Activated CD4-positive, alpha-beta T cell treated with anti-CD3 and anti-CD28 coated beads, Interleukin-2, amount 50 U/mL, for 4 hours (primary cell): ENCODE data around the gene NANOS3.

ENCODE experiments used
- DNase-seq, 2 experiments: peaks; one replicate each; pipeline ENCODE4 v3.0.0-alpha.2; 2020

Gene NANOS3

GRCh38 chr19:13876834-13877233 lies at the start of gene NANOS3:
TSS of gene NANOS3 (plus strand) at chr19:13877134. CDS start at chr19:13877249, 115 bp downstream.
- no peak for DNase-seq

DNA sequence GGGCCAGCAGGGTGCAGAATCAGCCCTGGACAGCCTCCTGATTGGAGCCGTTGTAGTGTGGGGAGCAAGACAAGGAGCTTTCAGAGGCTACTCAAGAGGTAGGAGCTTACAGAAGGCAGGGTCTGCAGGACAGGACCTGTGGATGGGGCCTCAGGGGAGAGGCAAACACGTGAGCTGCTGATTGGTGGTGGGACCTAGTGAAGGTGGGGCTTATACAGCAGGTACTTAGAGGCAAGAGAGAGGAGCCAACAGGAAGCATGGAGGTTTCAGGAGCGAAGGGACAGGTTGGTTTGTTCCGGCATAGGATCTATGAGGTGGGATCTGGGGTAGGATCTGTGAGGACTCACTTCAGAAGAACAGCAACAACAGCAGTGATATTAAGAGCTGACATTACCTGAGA lies 49.3 kb upstream of the NANOS3 start:
- no peak for DNase-seq

GRCh38 chr19:13830114-13830740 lies 46.7 kb upstream of the NANOS3 start:
- DNase-seq, result no peak

DNA sequence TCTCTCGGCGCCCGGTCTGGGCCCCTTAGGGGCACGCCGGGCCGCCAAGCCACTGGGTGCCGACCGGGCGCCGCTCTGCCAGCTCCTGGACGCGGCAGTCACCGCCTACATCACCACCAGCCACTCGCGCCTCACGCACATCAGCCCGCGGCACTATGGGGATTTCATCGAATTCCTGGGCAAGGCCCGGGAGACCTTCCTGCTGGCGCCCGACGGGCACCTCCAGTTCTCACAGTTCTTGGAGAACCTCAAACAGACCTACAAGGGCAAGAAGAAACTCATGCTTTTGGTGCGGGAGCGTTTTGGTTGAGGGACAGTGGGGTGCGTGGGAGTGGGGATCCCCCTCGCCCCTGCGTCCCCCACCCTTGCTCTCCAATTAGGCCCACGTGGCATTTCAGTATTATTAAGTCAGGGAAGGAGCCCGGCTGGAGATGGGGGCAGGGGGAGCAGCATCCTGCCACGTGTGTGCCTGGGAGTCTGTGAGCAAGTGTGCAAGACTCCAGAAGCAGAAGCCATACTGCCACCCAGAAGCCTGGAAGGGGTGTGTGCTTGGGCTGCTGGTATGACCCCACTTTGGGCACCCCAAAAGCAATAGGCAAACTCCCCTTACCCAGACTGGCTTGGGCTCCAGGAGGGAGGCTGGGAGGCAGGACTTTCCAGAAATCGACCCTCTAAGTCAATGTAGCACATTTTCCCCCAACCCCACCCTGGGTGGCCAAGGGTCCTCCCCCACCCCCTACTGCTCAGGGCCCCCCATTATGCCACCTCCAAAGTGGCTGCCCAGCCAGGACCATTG lies 46.0 kb upstream of the NANOS3 start:
- DNase-seq, result no peak

DNA sequence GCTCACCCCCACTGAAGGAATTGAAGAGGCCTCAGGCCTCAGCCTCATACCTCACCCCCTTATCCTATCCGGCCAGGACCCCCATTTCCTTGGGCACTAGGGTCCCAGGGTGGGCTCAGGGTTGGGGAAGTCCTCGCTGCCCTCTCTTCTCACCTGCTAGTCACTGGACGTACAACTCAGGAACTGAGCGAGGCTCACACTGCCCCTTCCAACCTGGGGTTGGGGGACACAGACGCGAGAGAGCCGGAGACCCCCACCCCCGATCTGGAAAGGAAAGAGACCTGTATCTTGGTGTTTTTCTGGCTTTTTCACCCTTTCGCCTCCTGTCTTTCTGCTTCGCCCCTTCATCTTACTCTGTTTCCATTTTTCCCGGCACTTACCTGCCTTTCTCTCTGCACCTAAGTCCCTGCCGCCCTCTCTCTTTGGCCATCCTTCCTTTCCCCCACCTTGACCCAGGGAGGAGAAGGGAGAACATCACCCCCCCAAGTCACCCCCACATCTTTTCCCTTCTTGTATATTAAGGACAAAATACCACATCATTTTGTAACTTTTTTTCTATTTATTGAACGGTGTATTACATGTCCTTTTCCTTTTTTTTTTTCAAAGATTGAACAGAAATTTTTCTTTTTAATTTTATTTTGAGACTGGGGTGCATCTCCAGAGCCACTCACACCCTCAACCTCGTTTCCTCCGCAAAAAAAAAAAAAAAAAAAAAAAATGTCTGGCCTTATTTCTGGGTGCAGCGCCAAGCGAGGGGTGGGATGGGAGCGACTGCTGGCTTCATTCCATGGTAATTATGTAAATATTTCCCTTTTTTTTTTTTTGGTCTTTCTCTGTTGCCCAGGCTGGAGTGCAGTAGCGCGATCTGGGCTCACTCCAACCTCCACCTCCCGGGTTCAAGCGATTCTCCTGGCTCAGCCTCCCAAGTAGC lies 45.1 kb upstream of the NANOS3 start:
- no peak for DNase-seq

DNA sequence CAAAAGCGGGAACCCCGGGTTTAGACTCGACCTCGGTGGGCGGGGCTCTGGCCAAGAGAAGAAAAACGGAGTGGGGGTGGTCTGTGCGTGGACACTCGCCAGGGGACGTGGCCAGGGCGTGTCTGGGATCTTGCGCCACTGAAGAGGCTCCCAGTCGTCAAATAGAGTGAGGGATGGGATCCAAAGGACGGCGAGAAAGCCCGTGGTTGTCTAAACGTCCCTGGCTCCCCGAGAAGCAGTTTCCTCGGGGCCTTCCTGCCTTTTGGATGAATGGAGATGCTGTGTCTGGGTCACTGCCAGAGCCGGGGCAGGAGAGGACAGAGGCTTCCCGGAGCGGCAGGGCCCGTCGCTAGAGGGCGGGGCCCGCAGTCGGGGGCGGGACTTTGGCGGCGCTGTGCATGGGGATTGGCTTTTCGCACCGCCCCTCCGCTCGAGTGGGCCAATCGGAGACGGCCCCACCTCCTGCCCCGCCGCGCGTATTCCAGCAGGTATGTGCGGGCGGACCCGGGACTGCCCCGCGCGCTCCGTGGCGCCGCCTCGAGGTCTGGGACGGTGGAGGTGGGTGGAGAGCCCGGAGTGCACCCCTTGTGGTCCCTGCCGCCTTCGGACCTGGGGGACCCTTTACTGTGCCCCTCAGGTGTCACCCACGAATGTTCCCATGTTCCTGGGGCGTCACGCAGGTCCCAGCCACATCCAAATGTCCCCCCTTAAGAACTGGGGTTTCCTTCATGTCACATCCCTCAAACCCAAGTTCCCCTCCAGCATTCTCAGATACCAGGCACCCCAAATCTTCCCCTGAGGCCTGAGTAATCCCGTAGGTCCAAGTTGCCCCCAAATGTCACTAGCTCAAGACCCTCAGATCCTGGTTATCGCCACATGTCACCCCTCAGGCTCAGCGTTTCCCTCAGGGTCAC lies 43.3 kb upstream of the NANOS3 start:
- DNase-seq, result peak; percentile 89 to 90

DNA sequence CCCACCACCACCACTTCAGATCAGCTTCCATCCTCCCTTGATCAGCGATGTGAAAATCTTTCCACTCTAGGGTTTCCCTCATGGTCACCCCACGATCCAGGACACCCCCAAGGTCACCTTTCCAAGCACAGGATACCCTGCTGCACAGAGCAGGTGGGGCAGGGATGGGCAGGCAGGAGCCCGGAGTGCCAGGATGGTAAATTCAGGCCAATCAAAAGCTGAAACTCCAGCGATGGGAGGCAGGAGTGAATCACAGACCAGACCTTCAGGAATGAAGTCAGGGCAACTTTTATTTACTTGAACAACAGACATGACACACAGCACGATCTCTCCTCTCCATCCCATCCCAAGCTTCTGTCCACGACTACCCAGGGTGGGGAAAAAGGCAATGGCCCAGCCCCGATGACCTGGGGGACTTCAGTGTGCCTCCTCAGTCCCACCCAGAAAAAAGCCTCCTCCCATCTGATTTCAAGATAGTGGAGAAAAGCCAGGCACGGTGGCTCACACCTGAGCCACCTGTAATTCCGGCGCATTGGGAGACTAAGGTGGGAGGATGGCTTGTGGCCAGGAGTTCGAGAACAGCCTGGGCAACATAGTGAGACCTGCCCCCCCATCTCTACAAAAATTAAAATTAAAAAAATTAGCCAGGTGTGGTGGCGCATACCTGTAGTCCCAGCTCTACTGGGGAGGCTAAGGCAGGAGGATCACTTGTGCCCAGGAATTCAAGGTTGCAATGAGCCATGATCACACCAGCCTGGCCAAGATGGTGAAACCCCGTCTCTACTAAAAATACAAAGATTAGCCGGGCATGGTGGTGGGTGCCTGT lies 42.5 kb upstream of the NANOS3 start:
- DNase-seq, result no peak

GRCh38 chr19:13835791-13836723 lies 40.9 kb upstream of the NANOS3 start:
- no peak for DNase-seq

GRCh38 chr19:13838435-13839129 lies 38.4 kb upstream of the NANOS3 start:
- no peak for DNase-seq

GRCh38 chr19:13839130-13839937 lies 37.6 kb upstream of the NANOS3 start:
- DNase-seq, result peak; percentile 85 to 89

DNA sequence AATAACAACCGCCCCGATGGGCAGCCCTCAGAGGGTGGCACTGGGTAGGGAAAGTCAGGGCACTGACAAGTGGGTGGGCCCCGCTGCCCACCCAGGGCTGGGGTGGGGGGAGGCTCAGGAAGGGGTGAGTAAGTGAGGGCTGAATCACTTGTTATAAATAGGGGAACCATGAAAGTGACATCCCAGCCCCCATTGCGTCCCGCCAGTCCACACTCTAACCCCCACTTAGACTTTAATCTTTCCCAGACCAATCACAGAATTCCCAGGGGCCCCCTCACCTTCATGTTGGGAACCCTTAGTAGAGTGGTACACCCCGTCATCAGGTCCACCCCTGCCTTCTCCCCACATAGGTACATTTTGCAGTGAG lies 37.0 kb upstream of the NANOS3 start:
- peak in 1 of 2 experiments; percentile 58 for DNase-seq

DNA sequence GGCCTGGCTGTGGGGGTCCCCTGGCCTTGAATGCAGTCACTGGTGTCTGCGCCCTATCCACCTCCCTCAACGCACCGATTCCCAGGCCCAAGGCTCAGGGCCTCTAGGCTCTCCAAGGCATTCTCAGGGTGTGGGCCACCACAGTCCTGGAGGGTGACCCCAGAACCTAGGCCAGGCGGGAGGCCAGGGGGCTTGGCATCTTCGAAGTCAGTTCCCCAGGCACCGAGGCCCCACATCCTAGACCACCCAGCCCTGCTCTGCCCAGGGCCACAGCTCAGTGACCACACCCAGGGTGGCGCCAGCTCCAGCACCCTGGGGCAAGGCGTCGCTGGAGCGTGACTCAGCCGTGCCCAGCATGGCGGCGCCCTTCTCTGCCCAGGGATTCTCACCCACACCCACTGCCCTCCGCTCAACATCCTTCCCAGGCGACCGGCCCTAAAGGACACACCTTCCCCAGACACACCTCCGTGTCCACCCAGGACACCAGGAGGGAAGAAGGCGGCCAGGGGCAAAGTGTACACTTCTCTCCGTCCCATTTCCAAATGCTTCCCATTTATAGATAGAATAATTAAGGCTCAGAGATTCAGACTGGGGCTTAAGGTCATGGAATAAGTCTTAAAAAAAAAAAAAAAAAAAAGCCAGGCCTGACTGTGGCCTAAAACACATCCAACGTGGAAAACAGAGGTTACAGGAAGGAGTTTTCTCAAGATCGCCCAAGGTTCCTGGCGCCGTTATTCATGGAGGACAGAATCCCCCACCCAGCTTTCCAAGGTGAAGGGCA lies 36.4 kb upstream of the NANOS3 start:
- DNase-seq, result no peak

DNA sequence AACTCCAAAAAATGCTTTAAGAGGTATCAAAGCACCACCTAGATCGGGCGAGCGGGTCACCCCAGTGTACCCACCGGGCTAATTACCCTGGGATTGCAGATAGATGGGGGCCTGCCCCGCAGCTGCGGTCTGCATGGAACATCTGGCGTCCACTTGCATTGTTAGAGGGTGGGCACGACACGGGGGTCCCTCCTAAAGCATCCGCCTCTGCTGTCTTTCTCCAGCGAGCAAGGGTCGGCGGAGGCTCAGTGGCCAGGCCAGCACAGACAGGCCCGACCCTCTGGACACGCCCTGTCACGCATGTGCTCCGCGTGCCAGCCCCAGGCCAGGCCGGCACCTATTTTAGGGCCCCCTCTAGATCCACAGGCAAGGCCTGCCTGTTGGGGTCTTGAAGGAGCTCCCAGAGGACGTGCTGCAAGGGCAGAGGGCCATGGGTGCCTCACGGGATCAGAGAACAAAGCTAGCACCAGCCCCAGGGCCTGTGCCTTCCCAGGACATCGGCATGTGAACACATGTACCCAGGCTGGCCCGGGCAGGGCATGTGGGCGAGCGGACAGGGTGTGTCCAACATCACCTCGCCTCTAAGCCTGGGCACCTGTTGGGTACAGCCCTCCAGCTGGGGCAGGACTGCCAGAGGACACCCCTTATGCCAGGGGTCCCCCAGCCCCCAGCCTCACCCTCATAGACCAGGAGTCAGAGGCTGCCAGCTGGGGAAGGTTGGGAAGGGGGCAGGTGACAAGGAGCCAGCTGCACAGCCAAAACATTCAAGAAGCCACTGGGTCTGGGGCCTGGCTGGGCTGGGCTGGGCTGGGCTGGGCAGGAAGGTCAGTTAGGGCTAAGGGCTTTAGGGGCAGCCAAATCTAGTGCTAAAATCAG lies 35.6 kb upstream of the NANOS3 start:
- DNase-seq, result no peak

DNA sequence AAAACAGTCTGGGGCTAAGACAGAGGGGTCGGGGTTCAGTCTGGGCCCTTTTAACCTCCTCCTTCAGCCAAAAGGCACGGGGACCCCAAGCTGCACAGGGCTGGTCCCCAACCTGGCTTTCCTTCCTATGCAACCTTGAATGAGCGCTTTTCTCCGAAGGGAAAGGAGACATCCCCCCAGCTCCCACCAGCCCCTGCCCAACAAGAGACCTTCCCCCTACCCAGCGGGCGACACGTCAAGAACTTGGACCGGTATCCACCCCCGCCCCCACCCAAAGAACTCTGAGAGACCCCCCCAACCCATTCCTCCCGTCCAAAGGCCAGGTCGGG lies 35.0 kb upstream of the NANOS3 start:
- DNase-seq, result no peak

DNA sequence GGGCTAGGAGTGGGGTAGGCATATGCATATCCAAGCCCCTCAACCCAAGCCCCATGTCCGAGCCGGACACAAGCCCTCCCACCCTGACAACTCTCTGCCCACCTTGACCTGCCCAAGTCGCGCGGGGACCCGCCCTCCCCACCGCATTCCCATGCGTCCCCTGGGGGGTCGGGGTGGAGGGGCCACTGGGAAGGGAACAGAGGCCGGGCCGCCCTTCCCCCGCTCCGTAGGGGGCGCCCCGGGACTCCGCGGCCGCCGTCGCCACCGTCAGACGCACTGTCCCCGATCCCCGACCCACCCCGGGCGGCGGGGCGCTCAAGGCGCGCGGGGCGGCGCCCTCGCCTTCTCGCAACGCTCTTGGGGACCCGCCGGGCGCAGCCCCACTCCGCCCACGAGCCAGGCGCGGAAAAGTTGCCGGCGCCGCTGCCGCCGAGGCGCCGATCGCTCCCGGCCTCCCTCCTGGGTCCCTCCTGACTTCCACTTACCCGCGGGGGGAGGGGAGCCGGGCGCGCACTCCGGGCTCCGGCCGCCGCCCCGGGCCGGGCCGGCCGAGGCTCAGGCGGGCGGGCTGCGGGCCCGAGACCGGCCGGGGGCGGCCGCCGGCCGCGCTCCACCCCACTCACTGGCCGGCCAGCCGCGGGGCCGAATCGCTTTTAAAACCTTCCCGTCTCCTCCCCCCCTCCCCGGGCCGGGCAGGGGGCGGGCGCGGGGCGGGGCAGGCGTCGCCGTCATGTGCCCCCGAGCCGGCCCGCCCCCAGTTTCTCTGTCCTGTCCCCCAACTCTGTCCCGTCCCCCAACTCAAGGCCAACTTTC lies 34.4 kb upstream of the NANOS3 start:
- peak in 1 of 2 experiments; percentile 50 for DNase-seq
